NCI-H345 (cell line): ENCODE results near the gene CYP26B1.
"Not testable (repeated sequence)": the region's sequence is repeated elsewhere in the genome, so short reads cannot be mapped to it uniquely, and the experiment has no call there.

ENCODE experiments used
- DNase-seq: peaks from one replicate; lab custom pipeline; 2025; lab: John Stamatoyannopoulos, UW

Gene CYP26B1

DNA sequence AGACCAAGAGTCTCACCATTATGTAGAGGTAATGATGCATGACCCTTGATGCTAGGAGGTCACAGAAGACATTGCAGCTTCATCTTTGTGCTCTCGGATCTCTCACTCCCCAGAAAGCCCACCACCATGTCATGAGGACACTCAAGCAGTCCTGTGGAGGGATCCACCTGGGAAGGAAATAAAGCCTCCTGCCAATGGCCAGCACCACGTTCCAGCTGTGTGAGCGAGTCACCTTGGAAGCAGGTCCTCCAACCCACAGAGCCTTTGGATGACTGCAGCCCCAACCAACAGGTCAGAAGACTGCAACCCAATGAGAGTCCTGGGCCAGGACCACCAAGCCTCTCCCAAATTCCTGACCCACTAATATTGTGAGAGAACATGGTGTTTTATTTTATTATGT, 38.4 kb downstream of the CYP26B1 start:
- DNase-seq = no peak

DNA sequence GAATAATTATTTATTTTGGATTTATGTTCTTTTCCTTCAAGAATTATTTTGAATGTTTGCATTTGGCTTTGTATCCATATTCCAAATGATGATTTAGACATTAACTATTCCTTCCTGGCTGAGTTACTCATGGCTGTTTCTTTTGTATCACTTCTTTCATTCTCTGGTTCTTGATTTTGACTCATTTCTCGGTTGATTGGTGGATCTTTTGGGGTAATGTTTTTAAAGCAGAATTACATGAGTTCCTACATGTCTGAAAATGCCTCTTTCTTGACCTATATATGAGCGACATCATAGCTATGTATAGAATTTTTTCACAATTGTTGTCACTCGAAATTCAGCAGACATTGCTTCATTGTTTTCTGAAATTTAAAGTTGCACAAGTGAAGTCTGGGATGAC, 39.5 kb downstream of the CYP26B1 start:
- no peak for DNase-seq

DNA sequence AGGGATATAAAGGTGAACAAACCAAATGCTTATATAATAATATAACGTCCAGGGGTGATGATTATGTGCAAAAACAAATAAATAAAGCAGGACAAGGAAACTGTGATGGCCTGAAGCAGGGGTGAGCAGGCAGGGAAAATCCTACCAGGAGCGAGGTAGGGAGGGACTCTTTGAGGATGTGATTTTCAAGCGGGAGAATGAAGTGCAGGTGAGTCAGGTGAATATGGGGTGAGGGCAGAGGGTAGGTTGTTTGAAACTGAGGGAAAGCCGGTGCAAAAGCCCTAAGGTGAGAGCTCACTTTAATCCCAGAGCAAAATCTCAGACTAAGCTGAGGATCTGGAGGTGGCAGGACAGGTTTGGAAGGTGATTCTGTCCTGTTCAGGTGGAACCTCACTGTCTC, 40.7 kb downstream of the CYP26B1 start:
- no peak for DNase-seq

- DNase-seq = no peak
Measured at GRCh38 chr2:72104821-72105588, 42.7 kb downstream of the CYP26B1 start.

- DNase-seq = no peak
Measured at GRCh38 chr2:72103690-72104089, 44.0 kb downstream of the CYP26B1 start.

DNA sequence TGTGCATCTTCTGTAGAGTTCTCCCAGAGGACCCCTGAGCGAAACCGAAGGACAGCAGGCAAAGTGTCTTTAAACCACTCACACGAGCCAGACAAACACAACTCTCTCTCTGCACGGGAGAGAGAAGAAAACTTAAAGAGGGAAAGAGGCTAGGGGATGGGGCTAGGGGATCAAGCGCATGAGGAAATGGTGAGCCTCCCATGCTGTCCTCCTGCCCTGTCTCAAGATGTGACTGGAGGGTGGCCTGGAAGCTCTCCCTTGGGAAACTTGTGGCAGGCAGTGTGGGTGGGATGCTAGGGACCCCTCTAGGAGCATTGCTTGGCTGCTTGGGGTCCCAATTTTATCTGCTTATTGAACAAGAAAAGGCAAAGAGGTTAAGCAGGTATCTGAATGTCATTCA, 44.5 kb downstream of the CYP26B1 start:
- DNase-seq = no peak

- no peak for DNase-seq
Measured at GRCh38 chr2:72098935-72099334, 48.7 kb downstream of the CYP26B1 start.

DNA sequence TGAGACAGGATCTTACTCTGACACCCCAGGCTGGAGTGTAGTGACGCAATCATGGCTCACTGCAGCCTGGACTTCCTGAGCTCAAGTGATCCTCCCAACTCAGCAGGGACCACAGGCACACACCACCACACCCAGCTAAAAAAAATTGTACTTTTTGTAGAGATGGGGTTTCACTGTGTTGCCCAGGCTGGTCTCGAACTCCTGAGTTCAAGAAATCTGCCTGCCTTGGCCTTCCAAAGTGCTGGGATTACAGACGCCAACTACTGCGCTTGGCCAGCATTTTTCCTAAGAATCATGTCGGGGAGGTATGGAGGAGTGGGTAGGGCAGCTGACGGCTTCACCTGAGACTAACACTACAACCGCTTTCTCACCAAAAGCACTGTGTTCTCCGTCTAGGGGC, 50.4 kb downstream of the CYP26B1 start:
- no peak for DNase-seq

- no peak for DNase-seq
Measured at GRCh38 chr2:72096181-72096580, 51.5 kb downstream of the CYP26B1 start.

- peak; percentile 78 for DNase-seq
Measured at GRCh38 chr2:72095364-72095763, 52.3 kb downstream of the CYP26B1 start.

DNA sequence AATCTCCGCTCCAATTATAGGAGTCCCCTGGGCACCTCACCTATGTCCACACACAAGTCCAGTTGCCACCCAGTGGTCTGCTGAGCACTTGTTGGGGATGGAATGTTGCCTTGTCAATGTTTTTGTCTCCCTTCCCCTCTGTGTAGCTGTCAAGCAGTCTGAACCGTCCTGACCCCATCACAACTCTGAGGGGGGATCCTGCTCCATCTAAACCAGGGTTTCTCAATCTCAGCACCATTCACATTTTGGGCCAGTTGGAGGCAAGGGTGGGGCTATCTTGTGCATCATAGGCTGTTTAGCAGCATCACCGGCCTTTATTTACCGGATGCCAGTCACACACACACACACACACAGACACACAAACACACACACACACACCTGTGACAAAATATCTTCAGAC, 53.0 kb downstream of the CYP26B1 start:
- no peak for DNase-seq

DNA sequence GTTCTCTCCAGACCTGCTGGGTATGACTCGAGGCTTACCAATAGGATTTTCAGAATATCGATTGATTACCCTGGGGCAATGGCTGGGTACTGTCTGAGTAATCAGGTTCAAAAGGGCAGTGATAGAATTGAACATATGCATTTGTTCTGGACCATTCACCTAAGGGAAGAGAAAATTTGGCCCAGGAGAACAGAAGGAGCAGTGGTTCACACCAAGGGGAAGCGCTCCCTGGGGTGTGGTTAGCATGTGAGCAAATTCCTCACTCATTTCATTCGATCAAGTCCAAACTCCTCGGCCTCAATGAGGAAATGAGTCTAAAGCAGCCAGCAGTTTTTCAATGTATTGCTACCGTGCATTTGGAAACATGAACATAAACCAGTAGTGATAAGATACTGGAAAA, 55.6 kb downstream of the CYP26B1 start:
- DNase-seq = no peak

- no peak for DNase-seq
Measured at GRCh38 chr2:72090781-72091482, 56.7 kb downstream of the CYP26B1 start.

DNA sequence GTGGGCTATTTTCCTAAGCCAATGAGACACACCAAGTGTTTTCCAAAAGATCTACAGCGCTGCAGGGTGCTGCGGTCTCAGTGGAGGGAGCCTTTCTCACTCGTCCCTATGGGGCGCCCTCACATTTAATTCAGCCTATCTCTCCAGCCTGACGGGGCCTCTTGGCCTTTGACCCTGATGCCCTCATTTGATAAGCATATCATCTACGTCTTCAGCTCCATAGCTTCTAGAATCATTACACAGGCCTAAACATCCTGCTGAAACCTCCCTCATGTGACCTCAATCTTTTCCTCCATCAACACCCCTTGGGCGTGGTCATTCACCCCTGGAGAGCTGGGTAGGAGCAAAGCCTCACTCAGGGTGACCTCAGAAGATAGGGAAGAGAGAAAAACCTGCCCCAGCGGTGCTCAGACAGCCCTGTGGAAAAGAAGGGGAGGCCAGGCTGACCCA, 57.4 kb downstream of the CYP26B1 start:
- DNase-seq = no peak

DNA sequence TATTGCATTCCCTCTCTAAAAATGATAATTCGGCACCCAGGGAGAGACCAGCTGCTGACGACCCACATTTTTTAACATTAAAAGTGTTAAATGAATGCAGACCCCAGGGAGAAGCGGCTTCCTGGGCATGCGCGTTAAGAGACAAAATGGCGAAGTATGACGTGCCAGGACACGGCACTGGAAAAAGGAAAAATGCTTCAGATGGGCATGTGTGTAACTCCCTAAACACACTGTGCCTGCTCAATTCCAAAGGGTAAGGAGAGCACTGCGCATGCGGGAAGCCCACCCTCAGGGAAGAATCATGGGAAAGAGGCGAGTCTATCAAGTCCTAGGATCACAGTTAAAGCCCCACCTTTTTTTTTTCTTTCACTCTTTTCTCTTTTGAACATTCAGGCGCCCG, 58.1 kb downstream of the CYP26B1 start:
- no peak for DNase-seq

GRCh38 chr2:72089028-72089427, 58.6 kb downstream of the CYP26B1 start:
- no peak for DNase-seq

GRCh38 chr2:72086871-72087633, 60.6 kb downstream of the CYP26B1 start:
- not testable (repeated sequence) for DNase-seq

DNA sequence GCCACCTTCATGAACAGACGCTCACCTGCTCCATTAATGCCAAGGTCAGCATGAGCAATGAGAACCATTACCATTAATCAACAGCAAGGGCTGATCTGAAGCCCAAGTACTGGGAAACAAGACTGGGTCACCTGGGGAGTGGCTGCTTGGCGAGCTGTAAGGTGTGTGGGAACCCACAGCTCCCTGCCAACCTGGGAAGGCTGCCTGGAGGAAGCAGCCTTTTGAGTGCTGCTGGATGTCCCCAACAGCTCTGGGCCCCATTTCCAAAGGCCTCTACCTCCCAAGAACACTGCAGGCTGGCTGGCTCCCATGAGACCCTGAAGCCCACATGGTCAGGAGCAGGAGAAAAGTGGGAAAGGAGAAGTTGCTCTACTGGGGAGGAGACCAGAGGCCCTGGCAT, 62.1 kb downstream of the CYP26B1 start:
- no peak for DNase-seq

- no peak for DNase-seq
Measured at GRCh38 chr2:72085036-72085435, 62.6 kb downstream of the CYP26B1 start.

DNA sequence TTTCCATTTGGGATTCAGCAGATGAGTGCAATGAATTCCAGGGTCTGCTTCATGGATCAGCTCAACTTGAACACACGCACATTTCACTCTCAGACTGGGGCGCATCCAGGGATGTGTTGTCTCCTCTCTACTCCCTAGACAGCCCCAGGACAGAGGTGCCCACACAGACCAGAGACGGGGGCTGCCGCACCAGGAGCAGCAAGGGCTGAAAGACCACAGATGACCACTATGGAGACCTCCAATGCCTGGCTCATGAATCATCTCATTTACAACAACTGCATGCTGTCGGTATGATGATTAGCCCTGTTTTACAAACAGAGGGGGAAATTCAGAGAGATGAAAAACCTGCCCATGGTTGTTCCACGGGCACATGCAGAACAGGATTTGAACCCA, 63.1 kb downstream of the CYP26B1 start:
- DNase-seq = no peak

DNA sequence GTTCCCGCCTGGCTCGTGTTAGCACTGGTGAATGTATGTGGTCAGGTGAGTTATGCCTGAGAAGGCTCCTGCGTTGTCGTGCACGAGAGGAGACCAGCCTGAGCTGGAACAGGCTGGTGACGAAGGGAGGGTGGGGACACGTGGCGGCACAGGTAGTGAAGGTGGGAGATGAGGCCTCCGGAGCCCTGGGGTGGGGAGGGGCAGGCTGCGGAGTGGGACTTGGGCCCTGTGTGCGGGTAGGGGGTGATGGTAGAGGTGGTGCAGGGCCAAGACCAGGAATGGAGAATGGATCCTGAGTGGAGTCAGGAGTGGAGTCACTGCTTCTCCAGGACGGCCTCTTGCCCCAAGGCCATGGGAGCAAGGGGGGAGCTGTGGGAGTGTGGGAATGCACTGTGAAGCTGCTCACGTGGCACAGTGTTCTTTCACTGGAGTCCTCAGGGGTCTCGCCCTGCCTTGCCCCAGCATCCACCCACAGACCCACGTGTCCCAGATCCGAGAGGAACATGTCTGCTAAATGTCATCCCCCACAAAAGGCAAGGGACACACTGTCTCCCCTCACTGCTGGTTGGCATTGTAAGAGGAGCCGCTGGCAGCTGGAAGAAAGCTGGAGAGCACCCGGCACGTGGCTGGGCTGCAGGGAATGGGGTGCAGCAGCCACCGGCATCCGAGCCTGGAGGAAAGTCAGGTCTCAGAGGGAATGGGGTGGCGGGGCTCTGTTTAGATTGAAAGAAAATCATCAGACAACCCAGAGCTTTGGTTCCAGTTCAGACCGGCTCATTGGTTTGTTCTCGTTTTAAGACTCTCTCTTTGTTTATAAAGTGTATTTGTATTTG, 63.7 kb downstream of the CYP26B1 start:
- DNase-seq = no peak

DNA sequence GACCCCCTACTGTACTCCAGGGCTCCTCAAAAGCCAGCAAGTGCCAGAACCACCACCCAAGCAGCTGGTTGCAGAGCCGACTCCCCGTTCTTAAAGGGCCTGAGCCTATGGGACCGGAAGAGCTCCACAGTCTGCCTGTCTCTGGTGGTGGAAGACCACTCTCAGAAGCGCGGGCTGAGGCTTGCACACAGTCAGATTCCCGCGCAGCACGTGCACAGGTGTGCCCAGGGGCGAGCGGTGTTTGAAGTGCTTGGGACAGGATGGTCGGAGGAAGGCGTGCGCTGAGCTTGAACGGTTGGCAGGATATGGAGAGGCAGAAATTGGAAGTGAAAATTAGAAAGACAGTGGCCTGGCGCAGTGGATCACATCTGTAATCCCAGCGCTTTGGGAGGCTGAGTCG, 64.8 kb downstream of the CYP26B1 start:
- DNase-seq = no peak
